ENCODE results near the gene OR2A2.

The OR2A2 gene

GRCh38 chr7:144109283-144109682 lies at the start of gene OR2A2:
OR2A2 (plus strand) TSS chr7:144109583; CDS start chr7:144109583, 0 bp downstream.
- DNase-seq (ENCODE audit: low read depth, low spot score) = no peak
- no peak within 1 kb of the TSS for H3K4me3 ChIP-seq (ENCODE audit: low read depth, low read length)
- no peak for TF ChIP-seq CTCF (IDR thresholded peaks at IDR 0.05; ENCODE audit: low read depth, low read length)
- in situ Hi-C loops (cut with HindIII; ENCODE audit: low sequenced_read_pairs) = no loop called here

DNA sequence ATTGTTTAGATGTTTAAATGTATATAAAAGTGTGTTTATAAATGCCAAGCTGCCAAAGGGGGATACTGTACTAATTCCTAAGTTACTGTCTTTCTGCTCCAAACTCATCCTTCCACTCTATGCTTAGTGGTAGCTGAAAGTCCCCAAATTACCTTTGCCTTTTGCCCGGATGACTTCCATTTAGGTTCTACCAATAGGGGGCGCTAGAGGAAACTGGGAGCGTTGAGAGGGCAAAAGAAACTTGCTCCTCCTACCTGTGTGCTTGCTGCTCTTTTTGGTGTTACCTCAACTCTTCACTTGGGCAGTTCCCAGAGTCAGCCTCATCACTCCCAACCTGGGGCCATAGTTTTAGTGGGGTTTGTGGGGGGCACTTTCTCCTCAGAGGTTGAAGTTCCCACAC lies 45.7 kb upstream of the OR2A2 start:
- H3K4me3 ChIP-seq (ENCODE audit: low read depth, low read length) = no peak overlapping the region
- no peak for DNase-seq (ENCODE audit: low read depth, low spot score)
- TF ChIP-seq CTCF (IDR thresholded peaks at IDR 0.05; ENCODE audit: low read depth, low read length) = no peak
- in situ Hi-C loops (cut with HindIII; ENCODE audit: low sequenced_read_pairs) = no loop called here

DNA sequence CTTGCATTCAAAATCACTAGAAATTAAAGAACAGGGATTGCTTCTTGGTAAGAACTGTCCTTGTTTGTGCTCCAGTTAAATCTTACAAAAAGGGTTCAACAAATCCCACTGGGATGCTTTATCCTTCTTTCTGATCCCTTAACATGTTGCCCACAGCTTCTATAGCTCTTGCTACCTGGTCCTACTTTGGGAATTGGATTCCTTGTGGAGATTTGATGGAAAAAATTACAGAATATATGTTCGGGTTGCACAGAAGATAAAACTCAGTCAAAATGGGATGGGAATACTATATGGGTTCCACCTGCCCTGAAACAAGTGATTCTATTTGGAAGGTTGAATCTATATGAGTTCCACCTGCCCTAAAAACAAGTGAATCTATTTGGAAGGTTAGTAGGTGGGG lies 39.9 kb upstream of the OR2A2 start, which contains the start of gene OR2A25:
Gene OR2A25 (plus strand): TSS at position 301 of the 400 bp plus-strand sequence. CDS start 4,409 bp downstream, outside the sequence.
- in situ Hi-C loops (cut with HindIII; ENCODE audit: low sequenced_read_pairs) = no loop called here
- no peak for DNase-seq (ENCODE audit: low read depth, low spot score)
- no peak within 1 kb of the TSS for H3K4me3 ChIP-seq (ENCODE audit: low read depth, low read length)
- no peak for TF ChIP-seq CTCF (IDR thresholded peaks at IDR 0.05; ENCODE audit: low read depth, low read length)

DNA sequence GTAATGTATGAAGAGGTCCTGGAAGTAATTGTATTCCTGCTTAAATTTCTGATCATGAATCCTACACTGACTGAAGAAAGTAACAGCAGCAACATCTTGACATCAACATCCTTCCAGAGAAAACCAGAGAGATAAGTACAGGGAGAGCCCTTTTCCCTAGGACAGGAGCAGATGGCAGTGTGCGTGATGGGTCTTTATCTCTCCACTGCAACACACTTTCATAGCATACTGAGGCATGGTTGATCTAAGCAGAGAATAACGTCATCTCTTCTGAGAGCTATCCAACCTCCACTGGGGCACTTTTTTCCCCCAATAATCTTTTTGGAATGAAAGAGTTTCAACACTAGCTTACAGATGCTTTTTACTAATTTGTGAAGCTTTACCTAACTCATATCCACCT lies 39.4 kb upstream of the OR2A2 start:
- no peak for TF ChIP-seq CTCF (IDR thresholded peaks at IDR 0.05; ENCODE audit: low read depth, low read length)
- in situ Hi-C loops (cut with HindIII; ENCODE audit: low sequenced_read_pairs) = no loop called here

DNA sequence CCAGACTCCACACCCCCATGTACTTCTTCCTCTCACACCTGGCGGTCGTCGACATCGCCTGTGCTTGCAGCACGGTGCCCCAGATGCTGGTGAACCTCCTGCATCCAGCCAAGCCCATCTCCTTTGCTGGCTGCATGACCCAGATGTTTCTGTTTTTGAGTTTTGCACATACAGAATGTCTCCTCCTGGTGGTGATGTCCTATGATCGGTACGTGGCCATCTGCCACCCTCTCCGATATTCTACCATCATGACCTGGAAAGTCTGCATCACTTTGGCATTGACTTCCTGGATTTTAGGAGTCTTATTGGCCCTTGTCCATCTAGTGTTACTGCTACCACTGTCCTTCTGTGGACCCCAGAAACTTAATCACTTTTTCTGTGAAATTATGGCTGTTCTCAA lies 35.0 kb upstream of the OR2A2 start:
- no peak for DNase-seq (ENCODE audit: low read depth, low spot score)
- H3K4me3 ChIP-seq (ENCODE audit: low read depth, low read length) = no peak overlapping the region
- in situ Hi-C loops (cut with HindIII; ENCODE audit: low sequenced_read_pairs) = no loop called here
- TF ChIP-seq CTCF (IDR thresholded peaks at IDR 0.05; ENCODE audit: low read depth, low read length) = no peak

More for the DNA sequence above, 39.4 kb upstream of the OR2A2 start:
- DNase-seq (ENCODE audit: low read depth, low spot score) = no peak
- no peak overlapping the region for H3K4me3 ChIP-seq (ENCODE audit: low read depth, low read length)

- no peak for DNase-seq (ENCODE audit: low read depth, low spot score)
- TF ChIP-seq CTCF (IDR thresholded peaks at IDR 0.05; ENCODE audit: low read depth, low read length) = no peak
- in situ Hi-C loops (cut with HindIII; ENCODE audit: low sequenced_read_pairs) = no loop called here
- H3K4me3 ChIP-seq (ENCODE audit: low read depth, low read length) = no peak within 1 kb of the TSS
These were observed 23.4 kb upstream of the OR2A2 start, which contains the start of gene OR2A12 for GRCh38 chr7:144085978-144086377. OR2A12 (plus strand) TSS chr7:144086278; CDS start chr7:144095108, 8,830 bp downstream.

GRCh38 chr7:144086730-144087129 lies 22.7 kb upstream of the OR2A2 start:
- H3K4me3 ChIP-seq (ENCODE audit: low read depth, low read length) = no peak overlapping the region
- in situ Hi-C loops (cut with HindIII; ENCODE audit: low sequenced_read_pairs) = no loop called here
- DNase-seq (ENCODE audit: low read depth, low spot score) = no peak
- no peak for TF ChIP-seq CTCF (IDR thresholded peaks at IDR 0.05; ENCODE audit: low read depth, low read length)

All from astrocyte of the spinal cord (primary cell).